Caki2 (cell line): Measurements from ENCODE around the gene PDE4B. TPM values are rescaled to one million over a fixed set of nuclear protein-coding genes. Genes with fewer than 3 reads are reported as not detected.

Source experiments
- DNase-seq: peaks from one replicate; pipeline ENCODE4 v3.0.0-alpha.2; 2015; ENCODE audit warnings: low read depth
- in situ Hi-C: cut with HindIII; loops from 2 replicates; pipeline ENCODE4 v1.10.0; 2016; ENCODE audit warnings: low sequenced_read_pairs, low pct_unique_long_range_greater_than_20kb, mixed read lengths
- total RNA-seq: library from RNA; depleted of rRNA; stranded (reverse); fragments of >200 nt; shearing (Covaris generic); gene quantifications from 2 replicates; pipeline ENCODE4 v1.2.3, GENCODE V29; 2014; ENCODE audit warnings: low replicate concordance

The PDE4B gene
- total RNA-seq, 1 experiment from 2014 or later, result not detected

DNA sequence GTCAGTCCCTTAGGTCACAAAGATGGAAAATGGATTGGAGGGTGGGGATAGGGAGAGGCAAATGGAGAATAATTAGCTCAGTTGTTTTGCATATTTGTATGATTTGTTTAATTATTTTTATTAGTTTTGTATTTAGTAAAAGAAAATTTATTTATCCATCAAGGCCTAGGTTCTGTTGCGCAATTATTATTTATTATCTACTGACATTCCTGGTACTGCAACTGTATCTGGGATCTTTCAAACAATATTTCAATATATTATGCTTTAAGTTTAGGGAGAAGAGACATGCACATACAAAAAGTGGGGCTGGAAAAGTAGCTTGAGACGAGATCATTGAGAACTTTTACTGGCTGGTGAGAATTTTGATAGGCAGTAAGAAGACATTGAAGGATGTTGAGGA lies 424.9 kb downstream of the PDE4B start:
- in situ Hi-C loops, result no loop called here
- DNase-seq, result no peak

GRCh38 chr1:66220477-66220876 lies 427.8 kb downstream of the PDE4B start:
- no peak for DNase-seq
- in situ Hi-C loops, result no loop called here

- DNase-seq, result no peak
- in situ Hi-C loops, result no loop called here
Observed at GRCh38 chr1:66223681-66224080, 431.0 kb downstream of the PDE4B start.

DNA sequence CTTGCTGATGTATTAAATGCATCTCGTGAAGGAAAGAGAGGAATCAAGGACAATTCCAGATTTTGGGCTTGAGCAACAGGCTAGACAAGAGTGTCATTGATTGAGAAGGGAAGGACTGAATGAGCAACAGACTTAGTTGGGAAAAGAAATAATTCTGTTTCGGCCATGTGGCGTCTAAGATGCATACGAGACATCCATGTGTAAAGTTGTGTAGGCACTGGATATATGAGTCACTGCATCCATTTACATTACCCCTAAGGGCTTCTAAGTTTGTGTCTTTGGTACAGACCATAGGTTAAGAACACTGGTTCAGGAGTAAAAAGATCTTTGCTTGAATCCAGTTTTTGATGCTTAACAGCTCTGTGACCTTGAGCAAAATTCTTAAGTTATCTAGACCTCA lies 434.3 kb downstream of the PDE4B start:
- in situ Hi-C loops, result no loop called here
- no peak for DNase-seq

- no peak for DNase-seq
- in situ Hi-C loops, result no loop called here
Observed at GRCh38 chr1:66227966-66228365, 435.3 kb downstream of the PDE4B start.

GRCh38 chr1:66231217-66231616 lies 438.5 kb downstream of the PDE4B start:
- in situ Hi-C loops, result no loop called here

DNA sequence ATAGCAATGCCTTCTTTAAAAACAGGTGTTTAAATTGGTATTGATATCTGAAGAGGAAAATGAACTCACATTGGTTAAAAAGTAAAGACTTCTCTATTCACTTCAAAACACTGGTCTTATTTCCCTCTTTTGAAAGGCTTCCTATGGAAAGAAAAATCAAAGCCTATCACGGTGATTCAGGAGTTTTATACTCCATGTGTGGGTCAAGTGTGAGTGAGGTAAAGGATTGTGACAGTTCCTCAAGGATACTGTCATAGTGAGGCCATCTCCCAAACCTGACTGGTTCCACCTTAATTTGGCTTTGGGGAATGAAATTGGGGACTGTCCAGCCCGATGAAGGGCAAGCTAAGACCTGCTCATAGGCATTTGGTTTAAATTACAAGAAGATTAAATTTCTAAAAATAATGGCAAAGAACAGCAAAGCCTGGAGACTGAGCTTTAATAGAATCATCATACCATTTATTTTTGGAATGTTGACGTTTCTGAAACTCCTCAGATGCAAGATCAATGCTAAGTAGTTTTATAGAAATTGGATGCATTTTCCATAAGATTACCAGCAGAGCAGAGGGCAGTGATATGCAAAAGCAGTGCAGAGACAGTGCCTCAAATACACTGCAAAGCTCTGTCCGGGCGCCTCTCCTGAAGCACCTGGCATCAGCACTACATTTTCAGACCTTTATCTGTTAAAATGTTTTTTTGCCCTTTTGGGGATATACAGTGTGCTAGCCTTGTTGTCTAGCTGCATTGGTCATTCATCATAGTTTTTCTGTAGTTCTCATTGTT lies 439.2 kb downstream of the PDE4B start:
- in situ Hi-C loops, result no loop called here
- no peak for DNase-seq

More at GRCh38 chr1:66231217-66231616, 438.5 kb downstream of the PDE4B start:
- peak; percentile 67 for DNase-seq

GRCh38 chr1:66237042-66237441 lies 444.3 kb downstream of the PDE4B start:
- in situ Hi-C loops, result no loop called here
- no peak for DNase-seq

GRCh38 chr1:66237722-66238479 lies 445.2 kb downstream of the PDE4B start:
- DNase-seq, result peak; percentile 18
- in situ Hi-C loops, result no loop called here

DNA sequence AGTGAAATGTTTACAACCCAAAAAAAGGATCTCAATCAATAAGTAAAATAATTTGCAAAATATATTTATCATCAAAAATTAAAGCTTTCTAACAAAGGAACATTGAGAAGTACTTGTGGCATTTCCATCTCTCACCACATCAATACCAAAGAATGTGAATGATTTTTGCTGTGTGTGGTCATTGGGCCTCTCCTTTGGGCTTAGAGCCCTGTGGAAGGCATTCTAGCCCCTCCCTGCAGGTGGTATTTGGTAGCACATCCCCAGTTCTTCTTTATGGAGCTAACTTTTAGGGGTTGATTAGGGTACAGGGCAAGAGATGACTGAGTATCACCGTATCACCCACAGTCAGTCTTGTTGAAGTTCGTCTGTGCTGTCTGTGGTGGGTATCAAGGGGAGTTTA lies 447.1 kb downstream of the PDE4B start:
- DNase-seq, result no peak
- in situ Hi-C loops, result no loop called here

GRCh38 chr1:66240491-66241484 lies 448.1 kb downstream of the PDE4B start:
- no peak for DNase-seq
- in situ Hi-C loops, result no loop called here

DNA sequence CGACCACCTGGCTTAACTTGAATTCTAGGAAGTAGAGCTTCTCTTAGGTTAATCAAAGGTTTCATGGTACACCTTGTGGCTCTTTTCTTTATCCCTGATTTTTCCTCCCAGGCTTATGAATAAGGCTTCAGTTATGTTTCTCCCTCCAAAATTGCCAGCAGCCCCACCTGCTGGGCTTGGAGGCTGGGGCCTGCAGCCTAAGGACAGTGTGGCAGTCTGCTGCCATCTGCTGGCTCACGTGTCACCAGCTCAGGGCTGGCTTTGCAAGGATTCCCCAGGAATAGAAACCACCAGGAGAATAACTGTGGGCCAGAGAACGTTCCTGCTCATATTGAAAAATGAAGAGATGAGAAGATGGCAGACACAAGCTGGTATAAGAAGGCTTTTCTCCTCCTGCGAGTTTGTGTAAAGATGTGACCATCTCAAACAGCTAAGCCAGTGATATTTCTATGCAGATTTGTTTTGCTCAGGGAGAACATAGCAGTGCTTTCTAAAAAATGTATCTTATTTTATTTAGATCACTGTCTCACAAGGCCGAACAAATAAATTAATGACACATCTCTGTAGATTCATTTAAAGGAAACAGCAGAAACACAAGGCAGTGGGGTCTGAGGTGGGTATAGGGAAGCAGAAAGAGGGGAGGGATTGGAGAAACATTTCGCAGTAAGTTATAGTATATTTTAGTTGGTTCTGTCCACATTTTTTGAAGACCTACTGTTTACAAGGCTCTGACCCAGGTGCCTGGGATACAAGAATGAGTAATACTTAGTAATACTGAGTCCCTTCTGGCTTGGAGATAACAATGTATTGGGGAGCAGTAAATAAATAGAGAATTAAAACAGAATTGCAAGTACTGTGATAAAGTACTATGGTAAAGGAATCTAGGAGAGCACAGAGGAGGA lies 450.2 kb downstream of the PDE4B start:
- DNase-seq, result peak; percentile 67
- in situ Hi-C loops, result no loop called here

DNA sequence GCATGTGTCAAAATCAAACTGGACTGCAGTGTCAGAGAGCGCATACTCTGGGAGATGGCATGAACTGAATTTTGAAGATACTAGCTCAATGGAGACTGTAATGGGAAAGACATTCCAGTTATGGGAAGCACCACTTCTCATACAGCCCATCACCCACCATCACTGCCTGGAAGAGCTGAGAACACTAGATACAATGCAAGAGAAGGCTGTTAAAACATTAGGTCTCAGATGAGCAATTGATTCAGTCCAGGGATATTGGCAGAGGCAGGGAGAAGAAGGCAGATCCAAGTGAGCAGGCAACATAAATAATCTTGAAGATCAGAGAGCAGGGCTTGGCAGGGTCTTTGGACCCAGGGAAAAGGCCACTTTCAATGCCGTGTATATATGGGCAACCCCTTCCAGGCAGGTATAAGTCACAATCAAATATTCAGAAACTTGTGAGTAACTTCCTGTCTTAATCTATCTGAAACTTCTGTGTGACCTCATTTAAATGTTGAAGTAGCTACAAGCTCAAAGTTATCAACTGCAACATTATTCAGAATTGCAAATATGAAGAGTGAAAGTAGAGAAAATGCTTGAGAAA lies 450.9 kb downstream of the PDE4B start:
- no peak for DNase-seq
- in situ Hi-C loops, result no loop called here

DNA sequence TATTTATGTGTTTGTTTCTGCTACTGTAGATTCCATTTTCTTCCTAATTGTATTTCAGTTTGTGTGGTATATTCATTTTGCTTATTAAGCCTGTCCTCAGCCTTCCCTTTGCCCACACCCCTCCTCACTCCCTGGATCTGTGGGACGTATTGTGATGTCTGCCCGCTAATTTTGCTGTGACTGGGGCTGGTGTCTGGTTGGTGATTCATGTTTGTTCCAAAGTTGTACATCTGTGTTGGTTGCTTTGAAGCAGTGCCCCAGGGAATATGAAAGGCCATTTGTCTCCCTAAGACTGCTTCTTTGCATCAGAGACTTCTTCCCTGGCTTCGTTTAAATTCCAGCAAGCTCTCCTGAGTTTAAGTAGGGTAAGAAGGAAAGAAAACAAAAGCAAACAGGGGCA lies 451.7 kb downstream of the PDE4B start:
- in situ Hi-C loops, result no loop called here
- no peak for DNase-seq

- in situ Hi-C loops, result no loop called here
Observed at GRCh38 chr1:66245691-66246090, 453.0 kb downstream of the PDE4B start.

DNA sequence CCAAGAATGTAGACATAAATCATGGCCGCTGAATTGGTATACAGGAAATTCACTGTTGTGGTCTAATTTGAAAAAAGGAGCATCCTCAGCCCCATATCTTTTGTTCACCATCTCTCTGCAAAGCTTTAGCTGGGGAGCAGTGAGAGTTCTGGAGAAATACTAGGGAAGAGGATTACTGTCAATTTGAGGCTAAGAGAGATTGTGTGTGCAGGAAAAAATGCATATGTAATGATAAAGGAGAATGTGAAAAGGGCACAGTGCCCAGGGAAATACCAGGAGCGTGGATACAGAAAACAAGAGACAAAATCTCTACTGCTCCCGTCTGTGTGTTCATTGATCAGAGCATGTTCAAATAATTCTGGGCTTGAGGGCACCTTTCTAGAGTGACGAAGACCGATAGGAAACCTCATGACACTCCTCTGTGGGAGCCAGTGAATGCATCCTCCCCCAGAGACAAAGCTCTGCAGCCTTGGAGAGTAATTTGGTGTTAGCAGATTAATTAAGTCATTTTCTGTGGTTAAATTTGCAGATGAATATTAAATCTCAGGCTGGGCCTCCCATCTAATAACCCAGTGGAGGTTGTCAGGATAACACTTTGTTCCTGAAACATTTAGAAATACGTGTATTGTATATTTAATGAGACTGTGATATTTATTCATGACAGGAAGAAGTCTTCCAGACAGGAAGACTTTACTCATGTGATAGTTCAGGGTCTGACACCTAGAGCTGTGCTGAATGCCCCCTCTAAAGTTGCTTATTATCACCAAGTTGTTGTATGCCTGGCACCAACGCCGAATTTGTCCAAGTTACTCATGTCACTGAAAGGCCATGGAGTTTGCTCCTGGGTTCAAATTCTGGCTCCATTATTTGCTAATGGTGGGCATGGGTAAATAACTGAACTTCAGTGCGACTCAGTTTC lies 453.9 kb downstream of the PDE4B start:
- DNase-seq, result no peak
- in situ Hi-C loops, result no loop called here

More at GRCh38 chr1:66245691-66246090, 453.0 kb downstream of the PDE4B start:
- no peak for DNase-seq
